ENCODE data around the gene PRSS16.

PRSS16 gene

DNA sequence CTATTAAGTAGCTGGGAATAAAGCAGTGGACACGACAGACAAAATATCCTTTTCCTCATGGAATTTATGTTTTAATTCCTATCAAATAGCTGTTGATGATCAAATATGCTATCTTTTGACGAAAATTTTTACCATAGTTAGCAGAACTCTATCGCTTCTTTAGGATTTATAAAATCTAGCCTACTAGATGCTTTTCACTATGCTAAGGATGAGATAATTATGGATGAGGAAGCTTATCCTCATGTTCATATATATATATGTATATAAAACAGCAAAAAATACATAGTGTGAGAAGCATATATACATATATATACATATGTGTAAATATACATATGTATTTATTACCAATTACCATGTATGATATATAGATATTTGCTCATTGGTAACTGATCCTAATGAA lies 12.9 kb upstream of the PRSS16 start:
- Histone ChIP-seq H3K9me3 (ENCODE audit: severe bottlenecking) (no peaks in the 10 kb centered on the region), H3K4me1 (ENCODE audit: insufficient read depth, poor library complexity, severe bottlenecking) (no peaks in the 10 kb centered on the region), H3K4me3 (ENCODE audit: severe bottlenecking) (peak overlapping the region; percentile 36), H3K27ac (ENCODE audit: poor library complexity, severe bottlenecking) (no peak overlapping the region), H3K36me3 (ENCODE audit: low read depth) (no peaks in the 10 kb centered on the region), H3K27me3 (ENCODE audit: insufficient read depth, poor library complexity, severe bottlenecking) (no peaks in the 10 kb centered on the region)
- ATAC-seq (ENCODE audit: low read depth): no peak
- TF ChIP-seq, protein P1, sequence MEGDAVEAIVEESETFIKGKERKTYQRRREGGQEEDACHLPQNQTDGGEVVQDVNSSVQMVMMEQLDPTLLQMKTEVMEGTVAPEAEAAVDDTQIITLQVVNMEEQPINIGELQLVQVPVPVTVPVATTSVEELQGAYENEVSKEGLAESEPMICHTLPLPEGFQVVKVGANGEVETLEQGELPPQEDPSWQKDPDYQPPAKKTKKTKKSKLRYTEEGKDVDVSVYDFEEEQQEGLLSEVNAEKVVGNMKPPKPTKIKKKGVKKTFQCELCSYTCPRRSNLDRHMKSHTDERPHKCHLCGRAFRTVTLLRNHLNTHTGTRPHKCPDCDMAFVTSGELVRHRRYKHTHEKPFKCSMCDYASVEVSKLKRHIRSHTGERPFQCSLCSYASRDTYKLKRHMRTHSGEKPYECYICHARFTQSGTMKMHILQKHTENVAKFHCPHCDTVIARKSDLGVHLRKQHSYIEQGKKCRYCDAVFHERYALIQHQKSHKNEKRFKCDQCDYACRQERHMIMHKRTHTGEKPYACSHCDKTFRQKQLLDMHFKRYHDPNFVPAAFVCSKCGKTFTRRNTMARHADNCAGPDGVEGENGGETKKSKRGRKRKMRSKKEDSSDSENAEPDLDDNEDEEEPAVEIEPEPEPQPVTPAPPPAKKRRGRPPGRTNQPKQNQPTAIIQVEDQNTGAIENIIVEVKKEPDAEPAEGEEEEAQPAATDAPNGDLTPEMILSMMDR (IDR thresholded peaks at IDR 0.05; ENCODE audit: poor library complexity, severe bottlenecking): no peak
- DNase-seq (ENCODE audit: low spot score): no peak

DNA sequence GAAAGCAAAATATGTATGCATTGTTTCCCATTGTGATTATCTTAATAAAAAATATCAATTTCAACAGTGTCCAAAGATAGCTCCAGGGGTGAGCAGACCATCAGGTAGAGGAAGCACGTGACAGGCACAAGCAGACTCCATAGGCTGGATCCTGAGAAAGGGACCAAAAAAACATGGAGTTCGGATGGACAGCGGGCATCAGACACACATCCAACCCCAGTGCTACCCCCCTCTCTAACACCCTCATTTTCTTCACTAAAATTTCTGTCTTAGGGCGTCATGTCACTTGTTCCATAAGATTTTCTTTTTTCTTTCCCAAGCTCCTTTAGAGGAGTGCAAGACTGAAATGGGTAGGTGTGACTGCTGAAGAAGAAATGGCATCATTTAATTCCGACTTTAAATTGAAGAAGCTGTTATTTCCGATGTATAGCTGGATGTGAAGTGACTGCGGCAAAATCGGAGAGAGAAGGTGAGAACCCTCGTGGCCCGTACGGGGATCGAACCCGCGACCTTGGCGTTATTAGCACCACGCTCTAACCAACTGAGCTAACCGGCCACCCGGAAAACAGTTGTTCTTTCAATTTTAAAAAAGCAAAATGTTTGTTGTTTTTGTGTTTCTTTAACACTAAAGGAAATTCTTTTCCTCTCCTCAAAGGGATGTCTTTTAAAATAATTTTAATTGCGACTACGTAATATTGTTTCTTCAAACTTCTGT lies 10.3 kb upstream of the PRSS16 start:
- H3K4me3 ChIP-seq (ENCODE audit: severe bottlenecking): no peak overlapping the region
- DNase-seq (ENCODE audit: low spot score): no peak
- TF ChIP-seq, protein P1 (IDR thresholded peaks at IDR 0.05; ENCODE audit: poor library complexity, severe bottlenecking): no peak

DNA sequence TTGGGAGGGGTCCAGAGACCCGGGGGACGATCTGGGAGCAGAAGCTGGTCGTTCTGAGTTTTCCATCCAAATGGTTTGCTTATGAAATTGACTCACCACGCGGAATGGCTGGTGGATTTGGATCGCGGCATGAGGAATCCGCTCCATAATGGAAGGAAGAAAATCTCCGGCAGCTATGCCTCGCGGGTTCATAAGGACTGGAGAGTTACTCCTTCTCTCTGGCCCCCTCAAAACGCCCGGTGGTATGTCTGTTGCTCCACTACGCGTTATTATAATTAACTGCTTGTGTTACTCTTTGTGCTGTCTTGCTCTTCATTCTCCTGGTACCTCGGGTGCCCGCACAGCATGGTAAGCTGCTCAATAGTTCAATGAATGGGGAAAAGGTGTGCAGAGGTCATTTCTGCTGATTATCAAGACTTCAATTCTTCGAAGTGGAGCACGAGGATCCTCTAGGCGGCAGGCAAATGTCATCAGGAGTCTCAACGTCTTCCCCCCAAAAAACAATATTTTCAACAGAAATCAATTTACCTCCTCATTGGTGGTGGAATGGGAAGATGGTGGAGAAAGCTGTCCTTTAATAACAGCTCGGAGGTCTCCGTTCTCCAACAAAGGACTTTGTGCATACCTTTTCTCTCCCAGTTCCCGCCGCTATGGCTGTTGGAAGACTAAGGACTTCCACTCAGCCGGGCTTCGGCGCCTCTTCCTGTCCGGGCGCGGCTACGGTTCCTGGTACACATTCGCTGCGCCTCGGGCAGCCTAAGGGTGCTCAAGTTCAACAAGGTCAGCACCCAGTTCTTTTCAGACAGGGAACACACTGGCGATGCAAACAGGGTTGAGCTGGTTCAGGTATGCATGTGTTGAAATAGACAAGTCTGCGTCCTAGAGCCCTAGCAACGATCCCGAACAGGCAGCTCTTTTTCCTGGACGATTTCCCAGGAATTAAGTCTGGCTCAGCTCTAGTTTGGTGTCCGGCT lies 9.2 kb upstream of the PRSS16 start:
- TF ChIP-seq, protein P1 (IDR thresholded peaks at IDR 0.05; ENCODE audit: poor library complexity, severe bottlenecking): no peak
- DNase-seq (ENCODE audit: low spot score) (no peak), ATAC-seq (ENCODE audit: low read depth) (no peak)
- no peak overlapping the region for H3K27ac ChIP-seq (ENCODE audit: poor library complexity, severe bottlenecking)
- no peaks in the 10 kb centered on the region for H3K27me3 ChIP-seq (ENCODE audit: insufficient read depth, poor library complexity, severe bottlenecking)
- H3K36me3 ChIP-seq (ENCODE audit: low read depth): no peaks in the 10 kb centered on the region
- H3K4me1 ChIP-seq (ENCODE audit: insufficient read depth, poor library complexity, severe bottlenecking): no peaks in the 10 kb centered on the region
- H3K4me3 ChIP-seq (ENCODE audit: severe bottlenecking): no peak overlapping the region
- no peaks in the 10 kb centered on the region for H3K9me3 ChIP-seq (ENCODE audit: severe bottlenecking)

More for the DNA sequence above, 10.3 kb upstream of the PRSS16 start:
- no peaks in the 10 kb centered on the region for H3K36me3 ChIP-seq (ENCODE audit: low read depth)
- ATAC-seq (ENCODE audit: low read depth): peak; percentile 63
- no peaks in the 10 kb centered on the region for H3K4me1 ChIP-seq (ENCODE audit: insufficient read depth, poor library complexity, severe bottlenecking)
- no peaks in the 10 kb centered on the region for H3K27me3 ChIP-seq (ENCODE audit: insufficient read depth, poor library complexity, severe bottlenecking)
- H3K27ac ChIP-seq (ENCODE audit: poor library complexity, severe bottlenecking): peak overlapping the region; percentile 33
- no peaks in the 10 kb centered on the region for H3K9me3 ChIP-seq (ENCODE audit: severe bottlenecking)

DNA sequence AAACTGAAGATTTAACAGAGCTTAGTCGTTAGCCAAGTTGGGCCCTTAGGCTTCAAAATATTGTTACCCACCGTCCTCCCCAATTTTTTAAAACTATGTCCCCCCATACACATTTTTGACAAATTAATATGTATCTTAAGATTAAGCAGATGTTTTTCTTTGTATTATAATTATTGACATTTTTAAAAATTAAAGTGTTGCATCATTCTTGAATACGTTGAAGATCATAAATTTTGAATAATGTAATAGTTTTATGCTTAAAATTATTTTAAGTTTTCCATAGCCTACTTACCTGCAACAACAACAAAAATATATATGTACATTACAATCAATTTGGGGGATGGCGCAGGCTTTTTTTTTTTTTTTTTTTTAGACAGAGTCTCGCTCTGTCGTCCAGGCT lies 8.2 kb upstream of the PRSS16 start:
- Histone ChIP-seq H3K9me3 (ENCODE audit: severe bottlenecking) (no peaks in the 10 kb centered on the region), H3K4me1 (ENCODE audit: insufficient read depth, poor library complexity, severe bottlenecking) (no peaks in the 10 kb centered on the region), H3K36me3 (ENCODE audit: low read depth) (no peaks in the 10 kb centered on the region), H3K4me3 (ENCODE audit: severe bottlenecking) (no peak overlapping the region), H3K27ac (ENCODE audit: poor library complexity, severe bottlenecking) (no peak overlapping the region), H3K27me3 (ENCODE audit: insufficient read depth, poor library complexity, severe bottlenecking) (no peaks in the 10 kb centered on the region)
- TF ChIP-seq, protein P1 (IDR thresholded peaks at IDR 0.05; ENCODE audit: poor library complexity, severe bottlenecking): no peak
- DNase-seq (ENCODE audit: low spot score): no peak
- ATAC-seq (ENCODE audit: low read depth): no peak

Measured in RWPE2 (cell line).